NCI-H2029 (cell line): ENCODE results near the gene NRDC.
A peak's percentile ranks its signal among the peaks of the same experiment; 100 is the strongest.
"Not testable (repeated sequence)": the region's sequence is repeated elsewhere in the genome, so short reads cannot be mapped to it uniquely, and the experiment has no call there.

ENCODE experiments used
- DNase-seq: peaks from one replicate; lab custom pipeline; 2025; lab: John Stamatoyannopoulos, UW

NRDC gene

GRCh38 chr1:51843948-51844347 lies 34.6 kb downstream of the NRDC start:
- no peak for DNase-seq

GRCh38 chr1:51842261-51842660 lies 36.3 kb downstream of the NRDC start:
- DNase-seq = no peak

- DNase-seq = no peak
Observed at GRCh38 chr1:51840743-51841461, 37.6 kb downstream of the NRDC start.

- DNase-seq = no peak
Observed at GRCh38 chr1:51840182-51840581, 38.3 kb downstream of the NRDC start.

GRCh38 chr1:51839094-51839493 lies 39.4 kb downstream of the NRDC start:
- DNase-seq = no peak

DNA sequence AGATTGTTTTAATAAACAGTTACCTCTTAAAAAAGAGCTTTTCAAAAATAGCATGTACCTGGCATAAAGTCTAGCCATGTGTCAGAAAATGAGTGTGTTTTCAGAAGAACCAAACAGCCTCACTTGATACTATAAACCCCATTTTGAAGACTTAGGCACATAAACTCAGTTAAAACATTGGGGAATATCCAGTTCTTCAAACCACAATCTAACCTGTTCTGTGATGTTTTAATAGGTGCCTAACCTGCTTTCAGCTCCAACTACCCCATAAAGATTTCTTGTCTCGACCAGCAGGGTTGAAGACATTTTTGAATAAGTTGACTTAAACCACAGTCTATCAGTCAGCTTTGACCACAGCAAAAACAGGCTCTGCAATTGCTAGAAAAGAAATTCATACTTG lies 41.3 kb downstream of the NRDC start:
- no peak for DNase-seq

- DNase-seq = no peak
Observed at GRCh38 chr1:51833700-51834099, 44.8 kb downstream of the NRDC start.

GRCh38 chr1:51829058-51829457 lies 49.5 kb downstream of the NRDC start:
- DNase-seq = no peak

- no peak for DNase-seq
Observed at GRCh38 chr1:51819810-51820209, 58.7 kb downstream of the NRDC start.

DNA sequence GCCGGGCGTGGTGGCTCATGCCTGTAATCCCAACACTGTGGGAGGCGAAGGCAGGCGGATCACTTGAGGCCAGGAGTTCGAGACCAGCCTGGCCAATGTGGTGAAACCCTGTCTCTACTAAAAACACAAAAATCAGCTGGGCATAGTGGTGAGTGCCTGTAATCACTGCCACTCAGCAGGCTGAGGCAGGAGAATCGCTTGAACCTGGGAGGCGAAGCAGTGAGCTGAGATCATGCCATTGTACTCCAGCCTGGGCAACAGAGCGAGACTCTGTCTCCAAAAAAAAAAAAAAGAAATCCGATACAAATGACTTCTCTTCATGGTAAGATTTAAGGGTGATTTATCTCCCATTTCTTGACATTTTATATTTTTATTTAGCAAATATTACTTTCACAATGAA lies 59.5 kb downstream of the NRDC start:
- DNase-seq = not testable (repeated sequence)

DNA sequence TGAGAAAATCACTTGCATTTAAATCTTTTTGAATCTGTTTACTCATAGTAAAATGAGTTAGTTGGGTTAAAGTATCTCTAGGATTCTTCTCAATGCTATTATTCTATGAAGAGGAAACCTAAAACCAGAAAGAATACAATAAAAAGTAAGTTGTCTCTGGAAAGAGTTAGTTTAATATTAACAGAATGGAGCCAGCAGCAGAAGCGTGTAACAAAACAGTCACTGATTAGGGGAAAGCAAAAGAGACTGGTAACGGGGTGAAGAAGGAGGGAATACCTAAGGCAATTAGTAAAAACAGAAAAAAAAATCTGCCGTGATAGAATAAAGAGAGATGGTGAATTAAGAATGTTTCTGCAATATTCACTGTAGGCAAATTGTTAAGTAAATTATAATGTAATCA lies 60.0 kb downstream of the NRDC start:
- DNase-seq = no peak

GRCh38 chr1:51814513-51814912 lies 64.0 kb downstream of the NRDC start:
- DNase-seq = no peak

GRCh38 chr1:51799372-51799771 lies 79.2 kb downstream of the NRDC start:
- DNase-seq = no peak

DNA sequence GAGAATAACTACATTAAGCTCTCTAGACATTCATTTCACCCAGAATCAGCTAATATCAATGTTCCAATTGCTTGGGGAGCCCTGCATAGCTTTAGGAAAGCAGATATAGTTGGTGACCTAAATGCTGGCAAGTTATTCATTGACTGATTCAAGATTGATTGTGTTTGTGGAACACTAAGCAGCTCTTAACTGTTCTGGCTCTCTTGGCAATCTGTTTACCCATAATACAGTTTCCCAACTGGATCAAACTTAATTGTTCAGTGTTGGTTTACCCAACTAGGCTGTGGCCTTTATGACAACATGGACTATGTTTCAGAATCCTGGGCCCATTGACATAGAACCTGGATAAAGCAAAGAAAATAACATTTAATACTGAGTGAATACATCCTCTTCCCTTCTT lies 83.7 kb downstream of the NRDC start:
- DNase-seq = no peak

DNA sequence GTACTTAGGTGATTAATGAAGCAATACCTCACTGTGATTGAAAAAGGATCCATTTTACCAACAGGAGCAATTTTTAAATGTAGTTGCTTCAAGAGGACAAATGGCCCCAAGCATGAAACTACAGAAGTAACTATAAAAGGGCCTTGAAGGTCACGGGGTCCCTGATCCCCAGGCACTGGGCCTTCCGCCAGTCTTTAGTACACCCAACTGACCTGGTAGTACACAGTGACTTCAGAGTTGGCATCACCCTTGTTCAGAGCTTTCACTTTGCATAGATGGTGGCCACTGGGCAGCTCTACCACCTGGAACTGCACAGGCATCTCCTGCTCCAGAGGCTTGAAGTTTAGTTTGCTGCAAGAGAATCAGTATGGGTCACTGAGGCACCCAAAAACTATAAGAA lies 84.3 kb downstream of the NRDC start:
- DNase-seq = no peak

- no peak for DNase-seq
Observed at GRCh38 chr1:51792864-51793263, 85.7 kb downstream of the NRDC start.

GRCh38 chr1:51791888-51792287 lies 86.6 kb downstream of the NRDC start:
- DNase-seq = no peak

- no peak for DNase-seq
Observed at GRCh38 chr1:51790385-51790784, 88.1 kb downstream of the NRDC start.

- DNase-seq = no peak
Observed at GRCh38 chr1:51789342-51789741, 89.2 kb downstream of the NRDC start.

- no peak for DNase-seq
Observed at GRCh38 chr1:51788938-51789337, 89.6 kb downstream of the NRDC start.

DNA sequence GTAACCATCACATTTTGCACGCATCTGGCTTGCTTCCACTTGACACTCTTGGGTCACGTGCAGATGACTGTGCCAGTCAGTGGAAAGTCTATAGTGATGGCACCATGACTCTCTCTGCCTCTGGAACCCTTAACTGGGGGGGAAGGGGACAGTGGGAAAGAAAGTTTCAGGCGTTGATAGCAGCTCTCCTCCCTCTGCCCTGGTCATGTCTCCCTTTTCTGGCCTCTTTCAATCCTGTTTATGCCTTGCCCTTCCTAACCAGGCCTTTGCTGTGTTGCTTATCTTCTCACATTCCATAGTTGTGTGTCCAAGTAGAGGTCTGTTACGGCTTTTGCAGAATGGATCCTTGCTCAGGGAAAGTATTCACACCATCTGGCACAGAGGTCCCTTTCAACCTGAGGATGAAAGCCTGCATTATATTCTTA lies 93.5 kb downstream of the NRDC start:
- DNase-seq = no peak

DNA sequence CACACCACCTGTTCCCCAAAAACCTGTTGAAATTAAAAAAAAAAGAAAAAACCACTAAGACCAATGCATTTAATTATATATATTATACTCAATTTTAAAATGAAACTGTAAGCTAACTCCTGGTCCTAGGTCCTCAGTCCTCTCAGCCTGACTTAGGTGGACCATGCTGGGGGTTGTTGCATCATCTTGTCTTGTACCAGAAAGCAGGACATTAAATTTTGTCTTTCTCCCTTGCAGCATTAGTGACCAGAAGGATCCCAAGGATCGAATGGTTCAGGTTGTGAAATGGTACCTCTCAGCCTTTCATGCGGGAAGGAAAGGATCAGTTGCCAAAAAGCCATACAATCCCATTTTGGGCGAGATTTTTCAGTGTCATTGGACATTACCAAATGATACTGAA lies 97.6 kb downstream of the NRDC start:
- DNase-seq = no peak

DNA sequence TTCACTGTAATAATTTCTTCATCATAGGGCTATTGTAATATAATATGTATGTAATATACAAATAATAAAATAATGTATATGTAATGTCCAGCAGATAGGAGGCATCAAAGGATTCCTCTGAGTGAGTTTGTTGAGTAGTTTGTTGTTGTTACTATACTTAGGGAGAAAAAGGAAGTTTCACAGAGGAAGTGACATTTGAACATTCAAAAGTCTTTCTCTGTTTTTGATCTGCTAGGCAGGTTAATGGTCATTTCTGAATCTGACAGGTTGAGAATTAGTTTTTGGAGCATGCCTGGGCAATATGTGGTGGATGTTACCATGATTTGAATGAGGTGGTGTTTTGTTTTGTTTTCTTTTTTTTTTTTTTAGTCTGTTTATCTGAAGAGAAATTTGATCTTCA lies 102.1 kb downstream of the NRDC start:
- no peak for DNase-seq

DNA sequence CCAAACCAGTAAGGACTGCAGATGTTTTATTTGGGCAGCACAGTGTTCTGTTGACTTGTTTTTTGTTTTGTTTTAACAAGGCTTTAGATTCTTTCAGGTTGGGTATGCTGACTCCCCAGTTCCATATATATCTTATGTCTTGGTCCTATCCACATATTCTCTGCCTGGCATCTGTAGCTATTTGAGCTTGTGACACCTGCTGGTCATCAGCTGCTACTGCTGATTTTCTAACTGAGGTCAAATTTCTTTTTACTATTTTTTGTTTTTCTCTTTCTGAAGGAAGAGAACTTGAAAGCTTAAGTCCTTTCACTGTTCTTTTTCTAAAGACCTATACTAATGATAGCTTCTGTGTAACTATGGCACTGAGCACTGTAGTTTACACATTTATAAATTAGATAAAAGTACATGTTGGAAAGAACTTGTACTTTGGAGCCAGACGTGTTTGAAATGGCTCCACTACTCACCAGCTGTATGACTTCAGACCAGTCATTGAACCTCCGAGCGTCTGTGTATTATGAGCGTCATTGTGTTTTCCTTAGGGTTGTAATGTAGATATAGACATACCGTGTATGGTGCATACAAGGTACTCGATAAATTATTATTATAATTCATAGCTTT lies 109.4 kb downstream of the NRDC start:
- peak; percentile 75 for DNase-seq
